ENCODE results near the gene C1QL1.

GRCh38 chr17:44942456-44942855 is 25.6 kb downstream of the C1QL1 start:
- TF ChIP-seq, protein P1, sequence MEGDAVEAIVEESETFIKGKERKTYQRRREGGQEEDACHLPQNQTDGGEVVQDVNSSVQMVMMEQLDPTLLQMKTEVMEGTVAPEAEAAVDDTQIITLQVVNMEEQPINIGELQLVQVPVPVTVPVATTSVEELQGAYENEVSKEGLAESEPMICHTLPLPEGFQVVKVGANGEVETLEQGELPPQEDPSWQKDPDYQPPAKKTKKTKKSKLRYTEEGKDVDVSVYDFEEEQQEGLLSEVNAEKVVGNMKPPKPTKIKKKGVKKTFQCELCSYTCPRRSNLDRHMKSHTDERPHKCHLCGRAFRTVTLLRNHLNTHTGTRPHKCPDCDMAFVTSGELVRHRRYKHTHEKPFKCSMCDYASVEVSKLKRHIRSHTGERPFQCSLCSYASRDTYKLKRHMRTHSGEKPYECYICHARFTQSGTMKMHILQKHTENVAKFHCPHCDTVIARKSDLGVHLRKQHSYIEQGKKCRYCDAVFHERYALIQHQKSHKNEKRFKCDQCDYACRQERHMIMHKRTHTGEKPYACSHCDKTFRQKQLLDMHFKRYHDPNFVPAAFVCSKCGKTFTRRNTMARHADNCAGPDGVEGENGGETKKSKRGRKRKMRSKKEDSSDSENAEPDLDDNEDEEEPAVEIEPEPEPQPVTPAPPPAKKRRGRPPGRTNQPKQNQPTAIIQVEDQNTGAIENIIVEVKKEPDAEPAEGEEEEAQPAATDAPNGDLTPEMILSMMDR (conservative IDR thresholded peaks at IDR 0.05), result no peak
- no peak for TF ChIP-seq ZFX (IDR thresholded peaks at IDR 0.05)

Data from C4-2B (cell line).